Right lobe of liver (tissue), 6 donors: ENCODE data around the gene SVOPL. TPM values are rescaled to one million over a fixed set of nuclear protein-coding genes. Genes with fewer than 3 reads are reported as not detected.

Experiments used
- ATAC-seq, 4 donors: fragments of 200-7000 bp; cut with Tn5 transposase; one replicate each; pipeline ENCODE4 v1.9.1; 2020; ENCODE audit warnings: mild to moderate bottlenecking in 4 of 4, moderate library complexity in 4 of 4
- DNase-seq, 3 donors: peaks; one replicate each; pipeline ENCODE4 v3.0.0-alpha.2; 2020
- H3K27ac ChIP-seq, 3 donors: fragments of 200-600 bp; one replicate each; pipeline ENCODE4 v1.8.0; 2022
- H3K27me3 ChIP-seq, 2 donors: fragments of 200-600 bp; one replicate each; pipeline ENCODE4 v1.8.0; 2022
- H3K36me3 ChIP-seq, 4 donors: fragments of 200-600 bp; sonication (generic) in 1 of 4; one replicate each; pipeline versions ENCODE4 v1.5.1 to v1.8.0; 2017 to 2022; ENCODE audit warnings: control low read depth in 1 of 4
- H3K4me1 ChIP-seq, 4 donors: fragments of 200-600 bp; sonication (generic) in 1 of 4; one replicate each; pipeline versions ENCODE4 v1.5.1 to v1.8.0; 2017 to 2022; ENCODE audit warnings: control low read depth in 1 of 4
- H3K4me3 ChIP-seq, 3 donors: fragments of 200-600 bp; one replicate each; pipeline ENCODE4 v1.8.0; 2022
- H3K9me3 ChIP-seq, 4 donors: fragments of 200-600 bp; sonication (generic) in 1 of 4; one replicate each; pipeline versions ENCODE4 v1.5.1 to v1.8.0; 2017 to 2022; ENCODE audit warnings: control low read depth in 1 of 4
- CTCF ChIP-seq, 4 donors: fragments of 200-600 bp in 3 of 4; fragments of 450-650 bp in 1 of 4; IDR thresholded peaks; one replicate each; pipeline versions ENCODE4 v1.5.1 to v1.8.0; 2016 to 2022; ENCODE audit warnings: antibody characterized with exemption in 4 of 4, mild to moderate bottlenecking in 2 of 4
- POLR2A ChIP-seq: fragments of 450-650 bp; IDR thresholded peaks from one replicate; pipeline ENCODE4 v1.6.1; 2017; ENCODE audit warnings: antibody characterized with exemption, mild to moderate bottlenecking
- WGBS: methylation state at CpG from one replicate; pipeline ENCODE4 v1.1.6; 2018; ENCODE audit warnings: low coverage, low lambda C conversion rate; ENCODE audit not compliant: insufficient coverage; ENCODE audit errors: missing lambda C conversion rate; 5-methylcytosine and 5-hydroxymethylcytosine counted together
- intact Hi-C, 2 donors: fragments of 100-400 bp; cut with DNase I; formaldehyde crosslinking; loops; one replicate each; pipeline versions ENCODE4 v1.11.2 to v1.14.1; 2022
- total RNA-seq, 6 experiments: library from RNA; depleted of rRNA in 2 of 6; stranded (reverse); fragments of >200 nt in 2 of 6; fragmentation: NEBNext Ultra II Directional in 3 of 6; extraction: Animal tissue kit (Norgen Biotek cat#: 25700) in 3 of 6; gene quantifications; one replicate each; pipeline versions ENCODE4 v1.1.0 to v1.2.4, GENCODE V29; 2016 to 2023
- donor health status: DM: no; HTN: yes; CAD: no.
- donor health status: DM: no; HTN: no; CAD: no.
- donor health status: DM: no; HTN: no; CAD: no.
- donor health status: DM: no; HTN: yes; CAD: no.
- donor health status: DM: no; HTN: yes; CAD: no.

Gene SVOPL
- total RNA-seq, 6 experiments from 2014 or later = not detected

GRCh38 chr7:138590154-138590553 is 111.0 kb downstream of the SVOPL start:
- no peak for TF ChIP-seq CTCF (IDR thresholded peaks at IDR 0.05)
- no peak for TF ChIP-seq POLR2A
- Histone ChIP-seq H3K4me3 (no peak overlapping the region), H3K4me1 (no peaks in the 10 kb centered on the region), H3K36me3 (peaks cover 0 to 9% (median 3%) of the 10 kb centered on the region in 4 donors), H3K27ac (no peak overlapping the region), H3K9me3 (no peaks in the 10 kb centered on the region), H3K27me3 (no peaks in the 10 kb centered on the region)
- no peak for ATAC-seq
- intact Hi-C loops = no loop called here
- no CpG with 5 or more reads among the region's 1 CpG for WGBS
- DNase-seq = no peak

GRCh38 chr7:138588986-138589385 is 112.2 kb downstream of the SVOPL start:
- 96% methylated on average over 2 of the region's 2 CpGs for WGBS
- TF ChIP-seq POLR2A (no peak), CTCF (IDR thresholded peaks at IDR 0.05) (no peak)
- intact Hi-C loops = no loop called here

GRCh38 chr7:138587485-138587884 is 113.7 kb downstream of the SVOPL start:
- Histone ChIP-seq H3K9me3 (no peaks in the 10 kb centered on the region), H3K4me3 (no peak overlapping the region), H3K27ac (no peak overlapping the region), H3K36me3 (peaks cover 0 to 25% (median 6%) of the 10 kb centered on the region in 4 donors), H3K4me1 (no peaks in the 10 kb centered on the region), H3K27me3 (no peaks in the 10 kb centered on the region)
- intact Hi-C loops = no loop called here
- DNase-seq = no peak
- no peak for ATAC-seq
- no peak for TF ChIP-seq CTCF (IDR thresholded peaks at IDR 0.05)
- no peak for TF ChIP-seq POLR2A
- WGBS = 96% methylated on average over 4 of the region's 4 CpGs

More at GRCh38 chr7:138588986-138589385, 112.2 kb downstream of the SVOPL start:
- Histone ChIP-seq H3K4me1 (no peaks in the 10 kb centered on the region), H3K27ac (no peak overlapping the region), H3K9me3 (no peaks in the 10 kb centered on the region), H3K4me3 (no peak overlapping the region), H3K27me3 (no peaks in the 10 kb centered on the region), H3K36me3 (peaks cover 0 to 21% (median 6%) of the 10 kb centered on the region in 4 donors)
- DNase-seq (no peak), ATAC-seq (no peak)

- TF ChIP-seq POLR2A (no peak), CTCF (IDR thresholded peaks at IDR 0.05) (no peak)
- Histone ChIP-seq H3K4me1 (no peaks in the 10 kb centered on the region), H3K36me3 (peaks cover 0 to 41% (median 14%) of the 10 kb centered on the region in 4 donors), H3K9me3 (no peaks in the 10 kb centered on the region), H3K4me3 (no peak overlapping the region), H3K27ac (no peak overlapping the region), H3K27me3 (no peaks in the 10 kb centered on the region)
- intact Hi-C loops = no loop called here
- 81% methylated on average over 5 of the region's 5 CpGs for WGBS
- no peak for DNase-seq
- no peak for ATAC-seq
Observed at GRCh38 chr7:138585283-138585993, 115.7 kb downstream of the SVOPL start.
